Adipocyte (in vitro differentiated cells): ENCODE measurements around the gene PPP3CA.
A peak's percentile ranks its signal among the peaks of the same experiment; 100 is the strongest.

ENCODE experiments used
- DNase-seq: peaks from one replicate; pipeline ENCODE4 v3.0.0-alpha.2; 2015; ENCODE audit warnings: low read depth
- H3K27me3 ChIP-seq: replicated peaks from 2 replicates; pipeline ENCODE4 v1.7.0; 2013; ENCODE audit warnings: mild to moderate bottlenecking, low read length, moderate library complexity; ENCODE audit not compliant: control insufficient read depth, insufficient read depth
- H3K36me3 ChIP-seq: 2 replicates; pipeline ENCODE4 v1.7.0; 2013; ENCODE audit warnings: low read length, mild to moderate bottlenecking, moderate library complexity; ENCODE audit not compliant: control insufficient read depth, insufficient read depth, severe bottlenecking
- H3K4me1 ChIP-seq: 2 replicates; pipeline ENCODE4 v1.7.0; 2013; ENCODE audit warnings: mild to moderate bottlenecking, low read length, moderate library complexity; ENCODE audit not compliant: control insufficient read depth, insufficient read depth
- H3K4me3 ChIP-seq: 2 replicates; pipeline ENCODE4 v1.7.0; 2013; ENCODE audit warnings: mild to moderate bottlenecking, low read length, moderate library complexity
- H3K9ac ChIP-seq: 2 replicates; pipeline ENCODE4 v1.7.0; 2013; ENCODE audit warnings: mild to moderate bottlenecking, low read length, moderate library complexity
- H3K9me3 ChIP-seq: 2 replicates; pipeline ENCODE4 v1.7.0; 2013; ENCODE audit warnings: mild to moderate bottlenecking, low read length, moderate library complexity; ENCODE audit not compliant: control insufficient read depth

Gene PPP3CA

GRCh38 chr4:101347267-101347556, at the start of gene PPP3CA:
TSS of gene PPP3CA (minus strand) at chr4:101347526.
- H3K4me3 ChIP-seq, result peak within 1 kb of the TSS; percentile 92

GRCh38 chr4:101393256-101393655, 45.9 kb upstream of the PPP3CA start:
- Histone ChIP-seq H3K27me3 (no peaks in the 10 kb centered on the region), H3K9me3 (peaks cover 6% of the 10 kb centered on the region), H3K4me3 (no peak overlapping the region), H3K4me1 (peaks cover 10% of the 10 kb centered on the region), H3K9ac (no peak overlapping the region), H3K36me3 (no peaks in the 10 kb centered on the region)
- DNase-seq, result peak; percentile 59

More at GRCh38 chr4:101347267-101347556, at the start of gene PPP3CA:
- Histone ChIP-seq H3K9ac (peak within 1 kb of the TSS; percentile 94), H3K27me3 (no peaks in the 10 kb centered on the region), H3K9me3 (no peaks in the 10 kb centered on the region), H3K4me1 (peaks cover 36% of the 10 kb centered on the region), H3K36me3 (no peaks in the 10 kb centered on the region)
- DNase-seq, result no peak

GRCh38 chr4:101370663-101371210, 23.4 kb upstream of the PPP3CA start:
- no peak overlapping the region for H3K4me3 ChIP-seq
- H3K9ac ChIP-seq, result no peak overlapping the region
- H3K9me3 ChIP-seq, result peaks cover 16% of the 10 kb centered on the region
- H3K27me3 ChIP-seq, result no peaks in the 10 kb centered on the region
- no peaks in the 10 kb centered on the region for H3K36me3 ChIP-seq
- no peak for DNase-seq
- H3K4me1 ChIP-seq, result peaks cover 18% of the 10 kb centered on the region

GRCh38 chr4:101367201-101367600, 19.9 kb upstream of the PPP3CA start:
- DNase-seq, result peak; percentile 74
- no peaks in the 10 kb centered on the region for H3K36me3 ChIP-seq
- peak overlapping the region; percentile 77 for H3K9ac ChIP-seq
- H3K27me3 ChIP-seq, result no peaks in the 10 kb centered on the region
- peaks cover 14% of the 10 kb centered on the region for H3K9me3 ChIP-seq
- peaks cover 18% of the 10 kb centered on the region for H3K4me1 ChIP-seq
- H3K4me3 ChIP-seq, result peak overlapping the region; percentile 56

GRCh38 chr4:101366331-101366730, 19.0 kb upstream of the PPP3CA start:
- Histone ChIP-seq H3K36me3 (no peaks in the 10 kb centered on the region), H3K9me3 (peaks cover 14% of the 10 kb centered on the region), H3K9ac (peak overlapping the region; percentile 77), H3K27me3 (no peaks in the 10 kb centered on the region), H3K4me3 (peak overlapping the region; percentile 56), H3K4me1 (peaks cover 18% of the 10 kb centered on the region)
- peak; percentile 47 for DNase-seq

- no peaks in the 10 kb centered on the region for H3K27me3 ChIP-seq
- no peak overlapping the region for H3K9ac ChIP-seq
- H3K4me3 ChIP-seq, result no peak overlapping the region
- peaks cover 21% of the 10 kb centered on the region for H3K4me1 ChIP-seq
- H3K36me3 ChIP-seq, result no peaks in the 10 kb centered on the region
- no peaks in the 10 kb centered on the region for H3K9me3 ChIP-seq
- no peak for DNase-seq
Measured at GRCh38 chr4:101357751-101358150, 10.4 kb upstream of the PPP3CA start.

- Histone ChIP-seq H3K4me3 (peak overlapping the region; percentile 45), H3K27me3 (no peaks in the 10 kb centered on the region), H3K36me3 (no peaks in the 10 kb centered on the region), H3K4me1 (peaks cover 21% of the 10 kb centered on the region), H3K9ac (peak overlapping the region; percentile 48), H3K9me3 (no peaks in the 10 kb centered on the region)
- peak; percentile 70 for DNase-seq
Measured at GRCh38 chr4:101356928-101357327, 9.6 kb upstream of the PPP3CA start.

GRCh38 chr4:101355767-101356702, 8.7 kb upstream of the PPP3CA start:
- H3K4me1 ChIP-seq, result peaks cover 21% of the 10 kb centered on the region
- H3K9ac ChIP-seq, result peak overlapping the region; percentile 48
- H3K36me3 ChIP-seq, result no peaks in the 10 kb centered on the region
- DNase-seq, result peak; percentile 80
- H3K9me3 ChIP-seq, result no peaks in the 10 kb centered on the region
- no peaks in the 10 kb centered on the region for H3K27me3 ChIP-seq
- H3K4me3 ChIP-seq, result peak overlapping the region; percentile 45

- Histone ChIP-seq H3K4me1 (peaks cover 21% of the 10 kb centered on the region), H3K36me3 (no peaks in the 10 kb centered on the region), H3K9ac (no peak overlapping the region), H3K27me3 (no peaks in the 10 kb centered on the region), H3K4me3 (no peak overlapping the region), H3K9me3 (no peaks in the 10 kb centered on the region)
- no peak for DNase-seq
Measured at GRCh38 chr4:101355246-101355645, 7.9 kb upstream of the PPP3CA start.

- H3K9ac ChIP-seq, result no peak overlapping the region
- no peak for DNase-seq
- H3K27me3 ChIP-seq, result no peaks in the 10 kb centered on the region
- no peaks in the 10 kb centered on the region for H3K36me3 ChIP-seq
- H3K4me1 ChIP-seq, result peaks cover 19% of the 10 kb centered on the region
- no peaks in the 10 kb centered on the region for H3K9me3 ChIP-seq
- H3K4me3 ChIP-seq, result no peak overlapping the region
Measured at GRCh38 chr4:101349801-101350064, 2.4 kb upstream of the PPP3CA start.

- peak; percentile 31 for DNase-seq
- H3K9me3 ChIP-seq, result no peaks in the 10 kb centered on the region
- peaks cover 23% of the 10 kb centered on the region for H3K4me1 ChIP-seq
- H3K27me3 ChIP-seq, result no peaks in the 10 kb centered on the region
- H3K4me3 ChIP-seq, result peak overlapping the region; percentile 92
- no peaks in the 10 kb centered on the region for H3K36me3 ChIP-seq
- peak overlapping the region; percentile 94 for H3K9ac ChIP-seq
Measured at GRCh38 chr4:101348995-101349800, 1.9 kb upstream of the PPP3CA start.
